GM21619 (cell line): Measurements from ENCODE around the gene KLK7.
"Not testable (repeated sequence)": the region's sequence is repeated elsewhere in the genome, so short reads cannot be mapped to it uniquely, and the experiment has no call there.

Experiments
- ATAC-seq: cut with Tn5 transposase; IDR thresholded peaks from one replicate; pipeline ENCODE4 v1.9.1; 2021; ENCODE audit not compliant: unreplicated experiment

The KLK7 gene

DNA sequence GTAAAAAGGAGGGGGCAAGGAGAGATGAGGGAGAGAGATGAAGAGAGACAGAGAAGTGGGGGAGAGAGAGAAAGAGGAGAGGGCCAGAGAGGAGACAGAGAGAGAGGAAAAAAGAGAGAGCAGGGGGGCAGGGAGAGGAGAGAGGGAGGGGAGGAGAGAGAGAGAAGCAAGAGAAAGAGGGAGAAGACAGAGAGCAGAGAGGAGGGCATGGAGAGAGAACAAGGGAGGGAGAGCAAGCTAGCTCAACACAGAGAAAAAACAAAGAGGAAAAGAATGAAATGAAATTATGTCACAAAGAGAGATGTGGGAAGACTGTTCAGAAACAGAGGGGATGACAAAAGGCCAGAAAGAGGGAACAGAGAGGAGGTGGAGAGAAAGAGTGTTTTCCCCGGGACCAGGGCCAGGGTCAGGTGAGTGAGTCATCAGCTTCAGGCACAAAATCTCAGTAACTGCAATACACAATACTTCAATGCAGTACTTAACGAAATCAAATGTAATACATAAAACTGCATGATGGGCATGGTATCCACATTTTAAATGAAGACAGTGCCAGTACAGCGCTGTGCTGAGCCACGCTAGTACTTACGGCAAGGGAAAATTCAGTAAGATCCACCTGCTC, 4.8 kb downstream of the KLK7 start:
- ATAC-seq, result no peak

DNA sequence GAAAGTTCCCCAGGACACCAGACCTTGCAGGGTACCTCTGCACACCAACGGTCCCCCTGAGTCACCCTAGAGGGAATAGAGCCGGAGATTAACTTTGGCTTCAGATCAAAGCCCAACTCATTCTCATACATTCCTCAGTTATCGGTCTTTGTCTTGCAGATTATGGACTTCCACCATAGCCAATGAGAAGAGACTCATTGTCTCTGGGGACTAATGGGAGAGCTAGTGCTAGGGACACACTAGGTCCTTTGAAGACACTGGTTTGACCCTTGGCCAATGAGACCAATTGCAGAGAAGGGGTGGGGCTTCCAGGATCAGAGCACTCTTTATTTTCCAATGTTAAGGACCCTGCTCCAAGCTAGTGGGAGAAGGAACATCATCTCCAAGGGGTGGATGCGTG, 6.1 kb downstream of the KLK7 start:
- no peak for ATAC-seq

DNA sequence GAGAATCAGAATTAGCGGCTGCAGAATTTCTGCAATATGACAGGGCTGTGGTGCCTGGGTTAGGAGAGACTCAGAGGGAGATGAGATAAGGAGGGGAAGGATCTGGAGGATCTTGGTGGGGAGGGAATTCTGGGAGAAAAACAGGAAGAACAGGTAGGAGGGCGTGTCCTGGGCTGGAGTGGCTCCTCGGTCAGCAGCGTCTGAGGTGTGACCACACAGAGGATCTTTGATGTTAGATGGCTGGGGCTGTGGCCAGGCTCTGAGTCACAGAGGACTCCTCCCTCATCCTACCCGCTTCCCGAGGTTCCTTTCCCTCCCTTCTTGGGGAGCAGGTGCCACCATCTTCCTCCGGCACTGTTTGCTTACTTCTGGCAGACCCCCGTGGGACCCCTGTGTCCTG, 8.0 kb downstream of the KLK7 start:
- ATAC-seq, result no peak

DNA sequence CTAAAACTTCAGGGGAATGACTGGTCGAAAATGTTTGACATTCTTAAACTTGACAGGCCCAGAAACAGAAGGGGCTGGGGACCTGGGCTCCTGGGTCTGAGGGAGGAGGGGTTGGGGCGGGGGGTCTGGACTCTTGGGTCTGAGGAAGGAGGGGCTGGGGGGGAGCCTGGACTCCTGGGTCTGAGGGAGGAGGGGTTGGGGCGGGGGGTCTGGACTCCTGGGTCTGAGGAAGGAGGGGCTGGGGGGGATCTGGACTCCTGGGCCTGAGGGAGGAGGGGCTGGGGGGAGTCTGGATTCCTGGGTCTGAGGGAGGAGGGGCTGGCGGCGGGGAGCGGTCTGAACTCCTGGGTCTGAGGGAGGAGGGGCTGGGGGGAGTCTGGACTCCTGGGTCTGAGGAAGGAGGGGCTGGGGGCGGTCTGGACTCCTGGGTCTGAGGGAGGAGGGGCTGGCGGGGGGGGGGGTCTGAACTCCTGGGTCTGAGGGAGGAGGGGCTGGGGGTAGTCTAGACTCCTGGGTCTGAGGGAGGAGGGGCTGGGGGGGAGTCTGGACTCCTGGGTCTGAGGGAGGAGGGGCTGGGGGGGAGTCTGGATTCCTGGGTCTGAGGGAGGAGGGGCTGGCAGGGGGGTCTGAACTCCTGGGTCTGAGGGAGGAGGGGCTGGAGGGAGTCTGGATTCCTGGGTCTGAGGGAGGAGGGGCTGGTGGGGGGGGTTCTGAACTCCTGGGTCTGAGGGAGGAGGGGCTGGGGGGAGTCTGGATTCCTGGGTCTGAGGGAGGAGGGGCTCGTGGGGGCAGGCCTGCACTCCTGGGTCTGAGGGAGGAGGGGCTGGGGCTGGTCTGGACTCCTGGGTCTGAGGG, 8.8 kb downstream of the KLK7 start:
- no peak for ATAC-seq

DNA sequence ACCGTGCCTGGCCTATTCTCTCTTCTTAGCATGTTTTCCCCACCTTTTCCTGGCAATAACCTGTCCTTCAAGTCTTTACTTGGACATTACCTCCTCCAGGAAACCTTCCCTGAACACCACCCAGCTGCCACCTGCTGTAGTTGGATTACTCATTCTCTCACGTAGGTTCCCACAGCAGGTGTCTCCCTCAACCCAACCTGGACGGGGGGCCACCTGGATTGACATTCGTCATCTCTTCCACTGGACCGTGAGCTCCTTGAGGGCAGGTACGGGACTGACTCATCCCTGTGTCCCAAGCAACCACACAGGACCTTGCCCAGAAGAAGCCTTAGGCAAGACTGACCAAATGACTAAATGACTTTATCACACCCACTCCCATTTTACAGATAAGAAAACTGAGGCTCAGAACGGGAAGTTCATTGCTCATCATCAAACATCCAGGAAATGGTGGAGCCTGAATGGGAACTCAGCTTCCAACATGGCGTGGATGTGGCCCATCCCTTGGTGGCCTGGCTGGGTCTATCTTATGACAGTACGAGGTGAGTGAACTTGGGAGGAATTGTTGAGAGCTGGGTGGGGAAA, 10.8 kb downstream of the KLK7 start:
- no peak for ATAC-seq

DNA sequence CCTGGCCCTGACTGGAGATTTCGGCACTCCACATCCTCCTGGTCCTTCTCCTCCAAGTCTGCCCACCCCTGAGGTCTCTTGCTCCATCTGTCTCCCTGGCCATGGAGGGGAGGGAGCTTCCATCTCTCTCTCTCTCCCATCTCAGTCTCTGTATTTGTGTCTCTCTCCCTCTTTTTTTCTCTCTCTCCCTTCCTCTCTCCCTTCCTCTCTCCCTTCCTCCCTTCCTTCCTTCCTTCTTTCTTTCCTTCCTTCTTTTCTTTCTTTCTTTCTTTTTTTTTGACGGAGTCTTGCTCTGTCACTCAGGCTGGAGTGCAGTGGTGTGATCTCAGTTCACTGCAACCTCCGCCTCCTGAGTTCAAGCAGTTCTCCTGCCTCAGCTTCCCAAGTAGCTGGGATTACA, 13.9 kb downstream of the KLK7 start:
- ATAC-seq, result not testable (repeated sequence)

DNA sequence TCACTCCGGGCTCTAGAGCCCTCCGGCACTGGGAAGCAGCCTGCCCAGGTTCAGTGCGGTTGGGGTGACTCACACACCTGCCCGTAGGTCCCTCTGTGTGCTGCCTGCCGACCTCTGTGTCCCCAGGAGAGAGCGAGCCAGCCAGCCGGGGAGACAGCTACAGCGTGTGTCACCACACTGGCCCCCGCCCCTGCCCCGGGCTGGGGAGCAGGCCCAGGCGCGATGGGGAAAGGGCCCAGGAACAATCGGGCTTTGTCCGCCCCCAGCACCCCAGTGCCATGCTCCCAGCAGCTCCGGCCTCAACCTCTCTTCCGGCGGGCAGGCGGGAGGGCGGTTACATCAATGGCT, 14.3 kb downstream of the KLK7 start, which contains the start of gene KLK6:
TSS of gene KLK6 (minus strand) at position 179 of the 348 bp plus-strand sequence. CDS start 1,487 bp downstream, outside the sequence.
- no peak for ATAC-seq

DNA sequence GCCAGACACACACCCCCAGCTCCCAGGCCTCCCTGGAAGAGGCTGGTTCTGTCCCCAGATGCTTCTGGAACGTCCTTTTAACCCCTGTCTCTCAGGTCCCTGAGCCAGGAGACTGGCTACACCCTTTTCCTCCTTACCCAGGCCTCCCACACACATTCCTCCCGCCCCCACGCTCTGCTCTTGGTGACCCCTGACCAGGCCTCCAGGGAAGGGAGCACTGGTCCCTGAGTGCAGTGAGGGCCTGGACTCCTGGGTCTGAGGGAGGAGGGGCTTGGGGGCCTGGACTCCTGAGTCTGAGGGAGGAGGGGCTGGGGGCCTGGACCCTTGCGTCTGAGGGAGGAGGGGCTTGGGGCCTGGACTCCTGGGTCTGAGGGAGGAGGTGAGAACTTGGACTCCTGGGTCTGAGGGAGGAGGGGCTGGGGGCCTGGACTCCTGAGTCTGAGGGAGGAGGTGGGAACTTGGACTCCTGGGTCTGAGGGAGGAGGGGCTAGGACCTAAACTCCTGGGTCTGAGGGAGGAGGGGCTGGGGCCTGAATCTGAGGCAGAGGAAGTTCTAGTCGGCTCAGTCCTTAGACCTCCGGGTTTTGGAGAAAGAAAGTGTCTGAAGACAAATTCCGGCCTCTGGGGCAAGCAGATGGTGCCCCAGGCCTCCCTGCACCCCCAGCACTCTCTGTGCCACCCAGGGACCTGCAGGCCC, 14.9 kb downstream of the KLK7 start:
- no peak for ATAC-seq

DNA sequence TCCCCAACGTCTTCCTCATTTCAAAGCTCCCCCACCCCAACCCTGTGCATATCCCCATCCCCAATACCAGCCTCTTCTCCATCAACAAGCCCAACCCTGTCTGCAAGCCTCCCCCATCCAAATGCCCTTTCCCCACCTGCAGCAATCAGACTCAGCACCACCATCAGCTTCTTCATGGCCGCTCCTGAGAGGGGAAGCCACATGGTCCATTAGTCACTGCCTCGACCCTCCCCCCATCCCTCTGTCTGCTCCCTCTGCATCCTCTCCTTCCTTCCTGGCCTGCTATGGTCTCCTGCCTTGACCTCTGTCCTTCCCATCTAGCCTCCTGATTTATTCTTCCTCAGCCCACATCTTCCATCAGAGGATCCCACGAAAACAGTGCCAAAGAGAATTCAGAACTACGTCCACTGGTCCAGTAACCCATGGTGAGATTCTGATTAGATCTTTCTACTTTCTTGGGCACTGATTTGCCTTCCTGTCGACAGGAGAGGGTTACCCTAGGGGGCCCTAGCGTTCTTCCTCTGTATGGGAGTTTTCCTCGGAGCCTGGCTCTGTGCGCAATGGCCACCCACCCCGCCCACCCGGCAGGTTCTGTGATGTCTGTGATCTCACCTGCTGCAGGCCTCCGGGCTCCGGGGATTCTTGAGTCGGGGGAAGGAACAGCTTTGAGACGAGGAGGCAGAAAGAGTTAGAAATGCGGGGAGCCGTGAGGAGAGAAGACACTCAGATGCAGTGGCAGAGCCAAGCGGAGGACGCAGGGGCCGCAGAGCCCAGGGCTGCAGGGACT, 15.6 kb downstream of the KLK7 start:
- no peak for ATAC-seq

DNA sequence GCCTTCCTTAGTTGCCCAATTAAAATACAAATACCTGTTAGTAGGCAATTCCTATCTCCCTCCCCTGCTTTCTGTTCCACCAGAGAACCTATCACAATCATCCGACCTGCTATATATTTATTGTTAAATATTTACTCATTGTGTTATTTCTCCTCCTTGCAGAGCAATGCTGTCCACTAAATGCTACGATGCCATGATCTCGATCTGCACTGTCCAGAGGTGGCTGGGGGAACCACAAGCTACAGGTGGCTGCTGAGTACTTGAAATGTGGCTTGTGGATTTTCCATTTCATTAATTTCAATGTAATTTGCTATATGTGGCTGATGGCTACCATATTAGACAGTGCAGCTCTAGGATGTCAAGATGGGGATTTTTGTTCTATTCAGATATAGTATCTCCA, 19.5 kb downstream of the KLK7 start:
- ATAC-seq, result no peak

DNA sequence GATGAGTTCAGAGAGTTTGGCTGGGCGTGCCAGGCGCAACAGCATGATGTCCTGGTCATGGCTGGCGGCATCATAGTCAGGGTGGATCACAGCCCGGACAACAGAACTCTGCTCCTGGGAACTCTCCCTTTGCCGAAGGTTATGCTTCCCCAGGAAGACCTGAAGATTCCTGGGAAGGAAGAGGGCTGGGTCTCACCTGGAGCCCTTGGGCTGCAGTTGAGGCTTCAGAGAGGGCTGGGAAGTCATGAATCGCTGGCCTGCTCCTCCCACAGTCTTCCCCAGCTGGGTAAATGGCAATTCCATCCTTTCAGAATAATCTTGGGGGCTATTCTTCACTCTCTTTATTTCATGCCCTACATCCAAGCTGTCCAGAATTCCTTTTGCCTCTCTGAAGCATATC, 20.3 kb downstream of the KLK7 start:
- no peak for ATAC-seq

DNA sequence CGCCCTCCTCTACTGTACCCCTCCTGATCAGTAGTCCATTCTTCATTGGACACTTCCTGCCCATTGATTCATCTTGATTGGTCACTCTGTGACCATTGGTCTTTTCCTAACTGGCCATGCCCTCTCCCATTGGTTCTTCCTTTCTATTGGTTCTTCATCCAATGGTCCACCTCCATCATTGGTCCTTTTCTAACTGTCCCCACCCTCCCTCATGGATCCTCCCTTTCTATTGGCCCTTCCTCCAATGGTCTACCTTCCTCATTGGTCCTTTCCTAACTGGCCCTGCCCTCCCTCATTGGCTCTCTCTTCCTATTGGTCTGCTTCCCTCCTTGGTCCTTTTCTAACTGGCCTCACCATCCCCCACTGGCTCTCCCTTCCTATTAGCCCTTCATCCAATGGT, 21.5 kb downstream of the KLK7 start:
- no peak for ATAC-seq

DNA sequence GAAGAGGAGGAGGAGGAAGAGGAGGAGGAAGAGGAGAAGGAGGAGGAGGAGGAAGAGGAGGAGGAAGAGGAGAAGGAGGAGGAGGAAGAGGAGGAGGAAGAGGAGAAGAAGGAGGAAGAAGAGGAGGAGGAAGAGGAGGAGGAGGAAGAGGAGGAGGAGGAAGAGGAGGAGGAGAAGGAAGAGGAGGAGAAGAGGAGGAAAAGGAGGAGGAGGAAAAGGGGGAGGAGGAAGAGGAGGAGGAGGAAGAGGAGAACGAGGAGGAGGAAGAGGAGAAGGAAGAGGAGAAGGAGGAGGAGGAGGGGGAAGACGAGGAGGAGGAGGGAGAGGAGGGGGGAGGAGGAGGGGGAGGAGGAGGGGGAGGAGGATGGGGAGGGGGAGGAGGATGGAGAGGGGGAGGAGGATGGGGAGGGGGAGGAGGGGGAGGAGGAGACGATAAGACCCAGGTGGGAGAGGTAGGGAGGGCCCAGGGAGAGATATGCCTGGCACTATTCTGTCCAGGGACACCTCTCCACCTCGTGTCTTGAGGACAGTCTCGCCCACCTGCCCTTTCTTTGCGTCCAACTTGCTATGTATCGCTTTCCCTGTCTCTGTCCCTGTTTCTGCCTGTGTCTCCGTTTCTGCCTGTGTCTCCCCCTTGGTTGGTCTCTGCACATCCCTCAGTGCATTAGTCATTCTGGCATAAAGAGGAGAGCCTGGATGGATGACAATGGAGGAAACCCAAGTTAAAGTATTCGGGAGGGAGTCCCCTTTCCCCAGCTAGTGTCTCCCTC, 23.8 kb downstream of the KLK7 start:
- no peak for ATAC-seq

DNA sequence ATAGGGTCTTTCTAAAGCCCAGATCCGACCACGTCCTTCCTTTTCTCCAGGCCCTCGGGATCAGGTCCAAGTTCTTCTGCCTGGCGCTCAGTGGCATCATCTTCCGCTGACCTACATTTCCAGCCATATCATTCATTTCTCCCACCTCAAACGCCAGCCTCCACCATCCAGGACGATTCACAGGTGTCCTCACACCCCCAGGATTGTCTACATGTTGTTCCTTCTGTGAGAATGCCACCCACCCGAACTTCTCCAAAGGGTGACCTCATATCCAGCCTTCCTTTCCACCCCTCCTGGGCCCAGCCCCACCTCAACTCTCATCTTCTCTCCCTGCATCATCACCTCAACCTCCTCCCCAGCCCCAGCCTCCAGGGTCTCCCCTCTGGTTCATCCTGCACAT, 26.1 kb downstream of the KLK7 start:
- no peak for ATAC-seq

DNA sequence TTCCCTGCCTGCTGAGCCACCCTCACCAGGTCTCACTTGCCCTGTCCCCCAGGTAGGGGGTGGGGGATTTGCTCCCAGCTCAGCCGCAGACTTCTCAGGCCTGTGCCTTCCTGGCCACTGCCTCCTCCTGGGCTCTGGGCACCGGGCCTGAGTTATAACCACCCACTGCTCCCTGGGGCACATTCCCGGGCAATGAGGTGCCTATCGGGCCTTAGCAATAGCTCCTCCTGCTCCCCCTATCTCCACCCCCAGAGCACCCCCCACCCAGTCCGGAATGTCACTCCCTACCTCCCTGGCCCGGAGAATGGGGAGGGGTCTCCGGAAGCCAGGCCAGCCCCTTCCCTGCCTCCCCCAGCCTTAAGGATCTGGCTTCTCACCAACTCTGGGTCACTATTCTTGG, 30.8 kb downstream of the KLK7 start, which contains the start of gene KLK5:
TSS of gene KLK5 (minus strand) at position 129 of the 400 bp plus-strand sequence. CDS start 381 bp downstream, outside the sequence.
- ATAC-seq, result no peak

DNA sequence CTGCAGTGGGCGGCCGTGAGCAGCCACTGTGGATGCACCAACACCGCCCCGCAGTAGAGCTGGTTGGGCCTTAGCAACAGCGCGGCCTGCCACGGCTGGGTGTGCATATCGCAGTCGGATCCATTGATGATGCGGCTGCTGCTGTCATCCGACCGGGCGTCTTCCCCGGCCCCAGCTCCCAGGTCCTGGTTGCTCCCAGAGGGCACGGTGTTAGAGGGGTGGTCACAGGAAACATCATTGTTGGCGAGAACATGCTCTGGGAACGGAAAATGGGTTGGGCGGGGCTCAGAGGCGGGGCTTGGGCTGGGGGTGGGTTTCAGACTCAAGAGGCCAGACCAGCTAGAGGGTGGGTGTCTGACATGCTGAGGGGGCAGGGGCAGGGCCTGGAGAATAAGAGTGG, 33.9 kb downstream of the KLK7 start:
- no peak for ATAC-seq

DNA sequence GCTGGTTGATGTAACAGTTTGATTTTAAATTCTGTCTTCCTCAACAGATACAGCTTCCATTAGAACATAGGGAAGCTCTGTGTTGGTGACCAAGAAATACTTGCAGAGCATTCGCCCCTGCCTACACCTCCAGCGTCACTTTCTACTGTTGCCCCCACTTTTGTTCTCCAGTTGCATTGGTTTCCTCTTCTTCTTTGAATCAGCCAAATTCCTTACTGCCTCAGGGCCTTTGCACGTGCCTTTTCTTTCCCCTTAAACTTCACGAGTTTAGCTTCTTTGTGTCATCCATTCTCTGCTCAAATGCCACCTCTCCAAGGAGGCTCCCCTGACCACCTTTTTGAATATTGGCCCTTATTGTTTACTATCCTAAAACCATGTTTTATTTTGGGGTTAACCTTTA, 36.6 kb downstream of the KLK7 start:
- no peak for ATAC-seq

DNA sequence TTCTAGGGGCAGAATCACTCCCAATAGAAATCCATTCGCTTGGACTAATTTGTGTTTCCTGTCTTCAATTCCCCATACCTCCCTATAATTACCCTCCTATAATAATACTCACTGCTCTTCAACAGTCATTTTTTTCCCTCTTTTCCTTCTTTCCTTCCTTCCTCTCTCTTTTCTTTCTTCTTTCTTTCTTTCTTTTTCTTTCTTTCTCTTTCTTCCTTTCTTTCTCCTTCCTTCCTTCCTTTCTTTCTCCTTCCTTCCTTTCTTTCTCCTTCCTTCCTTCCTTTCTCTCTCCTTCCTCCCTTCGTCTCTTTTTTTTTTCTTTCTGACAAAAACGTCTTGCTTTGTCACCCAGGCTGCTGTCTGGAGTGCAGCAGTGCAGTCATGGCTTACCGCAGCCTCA, 38.9 kb downstream of the KLK7 start:
- no peak for ATAC-seq

DNA sequence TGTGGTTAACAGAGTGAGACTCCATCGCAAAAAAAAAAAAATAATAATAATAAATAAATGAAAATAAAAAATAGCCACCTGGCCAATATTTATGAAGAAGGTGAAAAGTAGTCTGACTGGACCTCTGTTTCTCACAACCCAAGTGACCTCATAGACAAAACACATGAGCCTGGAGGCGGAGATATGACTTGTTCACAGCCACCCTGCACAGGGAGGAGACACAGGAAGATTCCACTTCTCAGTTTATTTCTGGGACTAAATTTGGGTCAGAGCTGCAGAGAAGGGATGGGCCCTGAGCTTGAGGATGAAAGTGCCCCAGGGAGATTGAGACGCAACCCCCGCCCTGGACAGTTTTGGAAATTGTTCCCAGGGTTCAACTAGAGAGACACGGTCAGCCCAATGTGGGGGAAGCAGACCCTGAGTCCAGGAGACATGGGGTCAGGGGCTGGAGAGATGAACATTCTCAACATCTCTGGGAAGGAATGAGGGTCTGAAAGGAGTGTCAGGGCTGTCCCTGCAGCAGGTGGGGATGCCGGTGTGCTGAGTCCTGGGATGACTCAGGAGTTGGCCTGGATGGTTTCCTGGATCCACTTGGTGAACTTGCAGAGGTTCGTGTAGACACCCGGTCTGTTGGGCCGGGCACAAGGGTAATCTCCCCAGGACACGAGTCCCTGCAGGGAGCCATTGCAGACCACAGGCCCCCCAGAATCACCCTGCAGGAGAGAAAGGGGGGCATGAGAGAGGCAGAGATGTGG, 40.5 kb downstream of the KLK7 start:
- ATAC-seq, result no peak
